ENCODE data around the gene ARHGEF16.

- TF ChIP-seq CTCF (IDR thresholded peaks at IDR 0.05): no peak
- no peak for TF ChIP-seq EZH2phosphoT487 (IDR thresholded peaks at IDR 0.05)
Measured at GRCh38 chr1:3469849-3470649, 15.6 kb downstream of the ARHGEF16 start.
